Measurements from ENCODE around the gene WDR81.

- no peak for TF ChIP-seq CTCF (IDR thresholded peaks at IDR 0.05)
- TF ChIP-seq POLR2A (IDR thresholded peaks at IDR 0.05) = peak in 1 of 2 donors; percentile 32
These were observed 6.1 kb downstream of the WDR81 start for GRCh38 chr17:1730326-1731193.

Data from adrenal gland (tissue), 5 donors.